ENCODE data around the gene CCDC97.

DNA sequence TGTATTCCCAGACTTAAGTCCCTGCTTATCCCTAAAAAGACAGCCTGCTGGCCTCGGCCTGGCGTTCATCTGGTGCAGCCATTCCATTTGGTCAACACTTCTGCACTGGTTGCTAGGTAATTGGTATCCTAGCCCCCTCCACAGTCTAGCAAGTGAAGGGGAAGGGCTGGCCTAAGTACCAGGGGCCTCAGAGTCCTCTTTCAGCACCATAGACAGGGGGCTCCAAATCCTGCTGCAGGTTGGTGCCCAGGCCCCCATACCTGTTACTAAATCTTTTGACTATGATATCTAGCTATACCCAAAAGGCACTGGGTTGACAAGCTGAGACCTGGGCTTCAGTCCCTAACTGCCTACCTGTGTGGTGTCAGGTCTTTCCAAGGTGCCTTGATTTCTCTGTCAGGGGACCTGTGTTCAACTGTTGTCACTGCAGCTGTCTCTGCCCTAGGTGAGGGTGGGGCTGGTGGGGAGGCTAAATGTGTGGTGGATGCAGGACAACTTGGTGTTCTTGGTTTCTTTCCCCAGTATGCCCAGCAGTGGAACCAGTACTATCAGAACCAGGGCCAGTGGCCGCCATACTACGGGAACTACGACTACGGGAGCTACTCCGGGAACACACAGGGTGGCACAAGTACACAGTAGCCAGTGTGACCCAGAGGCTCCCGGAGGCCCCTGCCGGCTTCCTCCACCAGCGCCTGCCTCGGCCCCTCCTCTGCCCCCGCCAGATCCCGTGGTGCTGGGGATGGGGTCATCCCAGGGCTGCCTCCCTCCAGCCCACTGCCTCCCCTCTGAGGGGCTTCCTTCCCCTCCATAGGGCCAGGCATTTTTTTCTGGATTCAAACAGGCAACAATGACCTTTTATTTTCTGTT is 3.8 kb upstream of the CCDC97 start:
- TF ChIP-seq POLR2A (IDR thresholded peaks at IDR 0.05) (no peak), POLR2AphosphoS5 (IDR thresholded peaks at IDR 0.05) (peak in 1 of 3 donors; percentile 54)
- TF ChIP-seq, protein P1, sequence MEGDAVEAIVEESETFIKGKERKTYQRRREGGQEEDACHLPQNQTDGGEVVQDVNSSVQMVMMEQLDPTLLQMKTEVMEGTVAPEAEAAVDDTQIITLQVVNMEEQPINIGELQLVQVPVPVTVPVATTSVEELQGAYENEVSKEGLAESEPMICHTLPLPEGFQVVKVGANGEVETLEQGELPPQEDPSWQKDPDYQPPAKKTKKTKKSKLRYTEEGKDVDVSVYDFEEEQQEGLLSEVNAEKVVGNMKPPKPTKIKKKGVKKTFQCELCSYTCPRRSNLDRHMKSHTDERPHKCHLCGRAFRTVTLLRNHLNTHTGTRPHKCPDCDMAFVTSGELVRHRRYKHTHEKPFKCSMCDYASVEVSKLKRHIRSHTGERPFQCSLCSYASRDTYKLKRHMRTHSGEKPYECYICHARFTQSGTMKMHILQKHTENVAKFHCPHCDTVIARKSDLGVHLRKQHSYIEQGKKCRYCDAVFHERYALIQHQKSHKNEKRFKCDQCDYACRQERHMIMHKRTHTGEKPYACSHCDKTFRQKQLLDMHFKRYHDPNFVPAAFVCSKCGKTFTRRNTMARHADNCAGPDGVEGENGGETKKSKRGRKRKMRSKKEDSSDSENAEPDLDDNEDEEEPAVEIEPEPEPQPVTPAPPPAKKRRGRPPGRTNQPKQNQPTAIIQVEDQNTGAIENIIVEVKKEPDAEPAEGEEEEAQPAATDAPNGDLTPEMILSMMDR (IDR thresholded peaks at IDR 0.05 in 8 of 11, conservative IDR thresholded peaks at IDR 0.05 in 3 of 11), result no peak

Data from spleen (tissue), 7 donors.